Astrocyte of the cerebellum (primary cell): ENCODE results near the gene C4orf17.
"Not testable (repeated sequence)": the region's sequence is repeated elsewhere in the genome, so short reads cannot be mapped to it uniquely, and the experiment has no call there.

ENCODE experiments used
- DNase-seq: peaks from one replicate; pipeline ENCODE4 v3.0.0-alpha.2; 2011; ENCODE audit warnings: low read depth
- H3K4me3 ChIP-seq: 2 replicates; pipeline ENCODE4 v1.5.1; 2011; ENCODE audit warnings: mild to moderate bottlenecking, low read depth, low read length, moderate library complexity
- in situ Hi-C: cut with HindIII; loops from 2 replicates; pipeline ENCODE4 v1.10.0; 2017; ENCODE audit warnings: low sequenced_read_pairs
- TF ChIP-seq, protein P1 (sequence below): IDR thresholded peaks from 2 replicates; pipeline ENCODE4 v1.5.1; 2012; ENCODE audit warnings: low read length, low read depth, moderate library complexity, mild to moderate bottlenecking; ENCODE audit errors: missing control alignments

Gene C4orf17

DNA sequence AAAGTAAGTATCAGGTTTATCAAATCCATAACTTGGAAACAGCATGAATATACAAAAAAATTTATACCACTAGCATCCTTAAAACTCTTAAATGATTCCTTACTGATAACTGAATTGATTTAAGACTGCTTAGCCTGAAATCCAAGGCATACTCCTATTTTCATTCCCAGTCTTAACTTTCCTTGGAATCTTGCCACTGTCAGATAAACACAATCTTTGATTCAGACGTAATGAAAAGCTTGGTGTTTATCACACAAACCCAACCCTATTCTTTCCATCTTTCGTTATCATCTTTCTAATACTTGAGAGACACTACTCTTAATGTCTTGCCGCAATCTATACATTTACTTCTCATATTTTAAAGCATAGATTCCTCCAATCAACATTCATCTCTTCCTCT is 19.1 kb downstream of the C4orf17 start:
- no peak for DNase-seq
- TF ChIP-seq, protein P1, sequence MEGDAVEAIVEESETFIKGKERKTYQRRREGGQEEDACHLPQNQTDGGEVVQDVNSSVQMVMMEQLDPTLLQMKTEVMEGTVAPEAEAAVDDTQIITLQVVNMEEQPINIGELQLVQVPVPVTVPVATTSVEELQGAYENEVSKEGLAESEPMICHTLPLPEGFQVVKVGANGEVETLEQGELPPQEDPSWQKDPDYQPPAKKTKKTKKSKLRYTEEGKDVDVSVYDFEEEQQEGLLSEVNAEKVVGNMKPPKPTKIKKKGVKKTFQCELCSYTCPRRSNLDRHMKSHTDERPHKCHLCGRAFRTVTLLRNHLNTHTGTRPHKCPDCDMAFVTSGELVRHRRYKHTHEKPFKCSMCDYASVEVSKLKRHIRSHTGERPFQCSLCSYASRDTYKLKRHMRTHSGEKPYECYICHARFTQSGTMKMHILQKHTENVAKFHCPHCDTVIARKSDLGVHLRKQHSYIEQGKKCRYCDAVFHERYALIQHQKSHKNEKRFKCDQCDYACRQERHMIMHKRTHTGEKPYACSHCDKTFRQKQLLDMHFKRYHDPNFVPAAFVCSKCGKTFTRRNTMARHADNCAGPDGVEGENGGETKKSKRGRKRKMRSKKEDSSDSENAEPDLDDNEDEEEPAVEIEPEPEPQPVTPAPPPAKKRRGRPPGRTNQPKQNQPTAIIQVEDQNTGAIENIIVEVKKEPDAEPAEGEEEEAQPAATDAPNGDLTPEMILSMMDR, result no peak
- in situ Hi-C loops, result no loop called here

DNA sequence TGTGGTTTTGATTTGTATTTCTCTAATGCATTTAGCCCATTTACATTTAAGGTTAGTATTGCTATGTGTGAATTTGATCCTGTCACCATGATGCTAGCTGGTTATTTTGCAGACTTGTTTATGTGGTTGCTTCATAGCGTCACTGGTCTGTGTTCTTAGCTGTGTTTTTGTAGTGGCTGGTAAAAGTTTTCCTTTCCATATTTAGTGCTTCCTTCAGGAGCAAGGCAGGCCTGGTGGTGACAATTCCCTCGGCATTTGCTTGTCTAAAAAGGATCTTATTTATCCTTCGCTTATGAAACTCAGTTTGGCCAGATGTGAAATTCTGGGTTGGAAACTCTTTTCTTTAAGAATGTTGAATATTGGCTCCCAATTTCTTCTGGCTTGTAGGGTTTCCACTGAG is 23.9 kb downstream of the C4orf17 start:
- in situ Hi-C loops, result not testable (repeated sequence)

More for the DNA sequence above, 19.1 kb downstream of the C4orf17 start:
- H3K4me3 ChIP-seq, result no peak overlapping the region

DNA sequence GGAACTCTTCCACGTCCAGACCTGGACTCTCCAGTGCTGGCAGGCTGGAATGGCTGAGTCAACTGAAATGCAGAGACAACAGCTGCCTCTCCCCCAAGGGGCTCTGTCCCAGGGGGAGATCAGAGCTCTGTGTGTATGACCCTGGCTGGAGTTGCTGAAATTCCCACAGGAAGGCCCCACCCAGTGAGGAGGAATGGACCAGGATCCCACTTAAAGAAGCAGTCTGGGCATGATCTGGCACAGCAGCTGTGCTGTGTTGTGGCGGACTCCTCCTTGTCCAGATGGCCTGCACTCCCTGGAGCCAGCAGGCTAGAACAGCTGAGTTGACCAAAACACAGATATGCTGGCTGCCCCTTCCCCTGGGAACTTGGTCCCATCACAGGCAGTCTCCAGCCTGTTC is 25.4 kb downstream of the C4orf17 start:
- no peak overlapping the region for H3K4me3 ChIP-seq
- in situ Hi-C loops, result no loop called here
- no peak for DNase-seq
- TF ChIP-seq, protein P1, result no peak

More for the DNA sequence above, 23.9 kb downstream of the C4orf17 start:
- H3K4me3 ChIP-seq, DNase-seq: not testable (repeated sequence)

DNA sequence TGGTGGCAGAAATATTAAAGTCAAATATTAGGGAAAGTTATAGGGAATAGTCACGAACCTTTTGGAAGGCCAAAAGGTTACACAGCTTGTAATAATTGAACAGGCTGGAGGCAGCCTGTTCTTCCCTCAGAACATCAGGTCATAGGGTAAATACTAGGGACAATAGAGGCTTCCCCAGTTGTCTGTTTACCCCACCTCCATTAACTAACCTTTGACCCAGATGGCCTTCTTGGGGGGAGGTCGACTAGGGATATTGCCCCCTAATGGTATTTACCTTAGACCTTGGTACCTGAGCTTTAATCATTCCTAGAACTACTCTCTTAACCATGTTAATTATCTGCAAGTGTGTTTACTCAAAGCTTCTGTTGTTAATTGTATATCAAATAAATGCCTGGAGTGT is 26.0 kb downstream of the C4orf17 start:
- in situ Hi-C loops, result no loop called here
- H3K4me3 ChIP-seq, result no peak overlapping the region
- no peak for DNase-seq
- TF ChIP-seq, protein P1, result no peak

DNA sequence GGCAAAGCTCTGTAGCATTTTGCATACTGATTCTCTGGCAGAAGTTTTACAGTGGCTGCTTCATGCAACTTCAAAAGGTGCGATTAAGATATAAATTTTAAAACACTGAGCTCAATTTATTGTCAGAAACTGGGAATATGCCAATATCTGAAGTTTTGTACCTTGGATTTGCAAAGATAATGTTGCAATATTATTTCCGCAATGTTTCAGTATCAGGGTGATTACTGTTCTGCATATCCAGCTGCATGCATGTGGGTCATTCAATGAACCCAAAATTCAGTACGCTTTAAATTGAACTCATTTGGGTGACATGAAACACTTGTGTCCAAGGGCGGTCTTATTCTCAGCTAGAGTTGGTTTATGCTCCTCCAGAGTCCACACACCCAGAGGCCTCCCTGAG is 26.9 kb downstream of the C4orf17 start:
- TF ChIP-seq, protein P1, result no peak
- no peak overlapping the region for H3K4me3 ChIP-seq
- in situ Hi-C loops, result no loop called here
- no peak for DNase-seq

DNA sequence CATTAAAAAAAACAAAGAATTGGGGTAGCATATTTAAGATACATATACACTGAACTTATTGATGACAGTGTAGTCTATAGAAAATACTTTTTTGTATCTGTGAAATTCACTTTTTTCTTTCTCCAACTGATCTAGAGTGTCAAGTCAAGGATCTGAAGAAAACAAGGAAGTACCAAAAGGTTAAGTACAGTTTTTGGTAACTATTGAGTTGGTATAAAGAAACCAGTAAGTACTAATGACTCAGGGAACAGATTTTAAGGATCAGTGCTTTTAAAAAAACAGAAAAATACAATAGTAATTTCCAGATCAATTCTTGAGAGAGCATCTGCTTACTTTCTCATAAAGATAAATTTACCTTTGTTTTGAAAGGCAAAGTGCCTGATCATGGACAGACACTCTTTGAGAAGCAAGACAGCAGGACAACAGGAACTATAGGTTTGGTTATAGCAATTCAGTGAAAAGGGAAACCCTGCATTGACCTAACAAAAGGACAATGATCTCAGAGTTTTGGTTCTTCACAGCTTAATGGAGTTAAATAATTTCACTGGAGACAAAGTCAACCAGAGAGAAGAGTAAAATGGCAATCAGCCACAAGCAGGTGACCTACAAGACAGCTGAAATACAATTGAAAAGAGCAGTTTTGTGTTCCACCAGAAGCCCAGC is 29.6 kb downstream of the C4orf17 start:
- DNase-seq, result no peak
- TF ChIP-seq, protein P1, result no peak
- in situ Hi-C loops, result no loop called here
- H3K4me3 ChIP-seq, result no peak overlapping the region

DNA sequence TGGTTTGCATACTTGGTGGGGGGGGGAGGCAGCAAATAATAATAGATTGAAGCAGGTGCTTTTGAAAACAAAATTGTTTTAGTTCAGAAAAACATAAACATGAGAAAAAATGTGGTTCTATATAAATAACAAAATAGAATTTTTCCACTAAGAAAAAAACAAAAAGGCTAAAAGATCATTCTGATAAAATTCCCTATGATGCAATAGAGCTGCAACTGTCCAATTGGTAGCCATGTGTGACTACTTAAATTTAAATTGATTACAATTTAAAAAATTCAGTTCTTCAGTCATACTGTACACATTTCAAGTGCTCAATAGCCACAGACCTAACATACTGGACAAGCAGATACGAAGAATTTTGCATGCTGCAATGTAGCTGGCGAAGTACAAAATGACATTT is 42.1 kb downstream of the C4orf17 start:
- TF ChIP-seq, protein P1, result no peak
- no peak overlapping the region for H3K4me3 ChIP-seq
- in situ Hi-C loops, result no loop called here
- no peak for DNase-seq
